HG03457 (cell line): ENCODE results near the gene CHKB.

Experiments used
- ATAC-seq: cut with Tn5 transposase; IDR thresholded peaks from one replicate; pipeline ENCODE4 v1.9.1; 2021; ENCODE audit warnings: moderate number of reproducible peaks; ENCODE audit not compliant: unreplicated experiment

Gene CHKB

DNA sequence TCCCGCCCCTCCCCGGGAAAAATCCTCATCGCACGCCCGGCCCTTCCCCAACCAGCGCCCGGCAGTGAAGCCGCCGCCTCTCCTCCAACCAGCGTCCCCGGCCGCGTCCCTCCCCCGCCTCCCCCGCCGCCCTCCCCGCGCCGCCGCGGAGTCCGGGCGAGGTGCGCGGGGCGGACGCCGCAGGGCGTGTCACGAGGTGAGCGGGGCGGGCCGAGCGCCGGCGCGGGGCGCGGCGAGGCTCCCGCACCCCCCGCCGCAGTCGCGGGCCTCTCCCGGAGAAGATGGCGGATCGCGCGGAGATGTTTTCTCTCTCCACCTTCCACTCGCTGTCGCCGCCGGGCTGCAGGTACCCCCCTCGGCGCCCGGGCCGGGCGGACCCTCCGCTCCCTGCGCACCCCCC, 17.9 kb upstream of the CHKB start, which contains the start of gene MAPK8IP2:
TSS of gene MAPK8IP2 (plus strand) at position 256 of the 400 bp plus-strand sequence. CDS start at position 282, 26 bp downstream.
- ATAC-seq, result no peak

DNA sequence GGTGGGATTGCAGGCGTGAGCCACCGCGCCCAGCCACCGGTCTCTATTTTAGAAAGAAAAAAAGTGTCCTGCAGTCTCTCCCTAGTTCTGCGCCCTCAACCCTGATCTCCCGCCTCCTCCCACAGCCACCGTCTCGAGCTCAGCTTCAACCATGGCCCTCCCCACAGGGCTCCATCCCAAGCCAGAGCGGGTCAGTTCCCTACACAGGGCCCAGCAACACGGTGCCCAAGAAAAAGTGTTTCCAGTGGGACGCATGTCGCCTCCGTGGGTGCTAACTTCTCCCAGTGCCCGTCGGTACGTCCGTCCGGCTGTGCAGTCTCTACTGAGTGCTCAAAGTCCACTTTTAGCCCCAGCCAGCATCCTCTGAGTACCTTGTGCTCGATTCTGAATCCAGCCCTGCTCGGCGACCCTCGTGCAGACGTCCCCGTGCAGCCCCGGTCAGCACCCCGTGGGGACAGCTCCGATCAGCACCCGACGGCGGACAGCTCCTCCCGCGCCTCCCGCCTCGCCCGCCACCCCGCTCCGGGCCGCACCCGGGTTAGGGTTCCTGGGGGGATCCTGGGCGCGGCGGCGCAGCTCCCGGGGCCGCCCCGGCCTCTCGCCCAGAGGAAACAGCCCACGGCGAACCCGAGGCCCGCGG, 17.3 kb upstream of the CHKB start:
- no peak for ATAC-seq

DNA sequence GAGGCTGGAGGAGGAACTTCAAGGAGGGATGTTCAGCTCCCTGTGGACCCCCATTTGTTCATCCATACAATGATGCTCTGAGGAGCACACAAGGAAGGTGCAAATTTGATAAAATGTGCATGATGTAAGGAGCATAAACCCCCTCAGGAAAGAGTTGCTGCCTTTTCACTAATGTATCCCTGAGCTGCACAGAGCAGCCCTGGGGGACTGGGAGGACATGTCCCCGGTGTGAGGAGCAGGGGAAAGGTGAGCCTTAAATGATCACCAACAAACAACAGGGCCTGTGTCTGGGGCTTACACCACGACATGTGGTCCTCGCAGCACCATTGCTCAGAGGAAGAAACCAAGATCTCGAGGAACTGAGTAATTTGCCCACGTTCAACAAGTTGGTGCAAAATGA, 14.4 kb upstream of the CHKB start:
- no peak for ATAC-seq

DNA sequence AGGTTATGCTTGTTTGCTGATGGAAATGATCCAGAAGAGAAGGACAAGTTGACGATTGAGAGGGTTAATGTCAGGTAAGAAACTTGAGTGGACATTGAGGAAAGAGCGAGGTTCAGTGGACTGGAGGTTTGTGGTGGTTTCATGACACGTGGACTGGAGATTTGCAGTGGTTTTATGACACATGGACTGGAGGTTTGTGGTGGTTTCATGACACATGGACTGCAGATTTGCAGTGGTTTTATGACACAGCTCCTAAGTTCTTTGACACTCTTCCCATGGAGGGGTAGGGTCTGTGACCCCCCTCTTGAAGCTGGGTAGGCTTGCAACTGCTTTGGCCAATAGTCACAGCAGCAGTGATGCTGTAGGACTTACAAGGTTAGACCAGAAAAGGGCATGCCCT, 12.5 kb upstream of the CHKB start:
- no peak for ATAC-seq

DNA sequence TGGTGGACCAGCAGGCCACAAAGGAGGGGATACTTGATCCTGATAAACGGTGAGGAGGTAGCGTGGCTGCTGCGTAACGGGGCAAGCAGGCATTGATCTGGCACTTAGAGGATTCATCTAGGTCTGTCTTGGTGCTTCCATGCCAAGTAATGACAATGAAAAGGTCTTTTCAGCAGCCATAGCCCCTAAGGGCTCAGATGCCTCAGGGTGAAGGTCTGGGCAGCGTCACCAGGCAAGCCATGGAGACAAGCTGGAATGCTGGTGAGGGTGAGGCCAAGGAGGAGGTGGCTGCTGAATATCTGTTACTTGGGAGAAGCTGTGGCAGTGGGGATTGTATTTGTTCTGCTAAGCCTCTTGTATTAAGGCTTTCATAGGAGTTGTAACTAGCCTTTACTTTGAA, 4.8 kb upstream of the CHKB start:
- no peak for ATAC-seq

DNA sequence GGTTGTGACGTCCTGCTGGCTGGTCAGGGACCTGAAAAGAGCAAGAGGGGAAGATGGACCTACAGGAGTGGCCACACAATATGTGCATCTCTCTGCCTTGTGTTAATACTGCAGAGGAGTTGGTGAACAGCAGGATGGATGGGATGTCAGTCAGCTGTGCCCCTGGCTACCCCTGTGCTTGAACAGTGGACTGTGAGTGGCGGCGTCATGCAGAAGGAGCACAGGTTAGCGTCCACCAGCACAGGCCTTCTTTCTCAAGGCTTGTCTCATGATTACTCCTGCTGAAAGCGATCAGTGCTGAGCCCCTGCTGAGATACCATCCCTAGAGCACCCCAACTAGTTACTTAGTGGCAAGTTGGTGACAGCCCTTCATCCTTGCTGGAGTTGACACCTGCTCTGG, 3.8 kb upstream of the CHKB start:
- no peak for ATAC-seq

DNA sequence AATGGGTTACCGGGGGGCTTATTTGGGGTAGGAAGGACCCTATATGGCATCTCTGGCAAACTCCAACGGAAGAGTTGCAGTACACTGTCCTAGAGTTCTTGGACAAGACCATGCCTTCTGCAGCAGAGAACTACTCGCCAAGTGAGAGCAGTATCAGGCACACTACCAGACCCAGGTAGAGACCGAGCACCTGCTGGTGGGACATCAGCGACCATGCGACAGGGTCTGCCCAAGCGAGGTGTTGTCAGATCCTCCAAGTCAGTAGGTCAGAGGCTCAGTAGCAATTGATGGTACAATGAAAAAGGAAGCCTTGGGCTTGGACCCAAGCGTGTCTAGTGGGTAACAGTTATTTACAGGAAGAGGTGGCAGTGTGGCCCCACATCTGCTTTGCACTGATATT, 3.1 kb upstream of the CHKB start:
- no peak for ATAC-seq

DNA sequence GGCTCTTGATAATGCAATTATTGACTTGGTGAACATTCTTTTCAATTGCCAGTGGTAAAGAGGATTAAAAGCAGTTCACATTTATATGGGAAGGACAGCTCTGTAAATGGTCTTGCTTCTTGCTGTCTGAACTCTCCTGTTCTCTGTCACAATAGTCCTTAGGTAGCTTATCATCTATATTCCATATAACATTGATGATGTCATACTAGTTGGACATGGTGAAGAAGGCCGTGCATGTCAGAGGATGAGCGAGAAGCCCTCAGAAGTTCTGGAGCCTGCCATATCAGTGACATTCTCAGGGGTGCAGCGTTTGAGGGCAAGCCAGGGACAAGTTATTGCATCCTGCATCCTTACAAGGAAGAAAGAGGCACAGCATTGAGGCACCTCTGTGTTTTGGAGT, 2.6 kb upstream of the CHKB start:
- ATAC-seq, result no peak

DNA sequence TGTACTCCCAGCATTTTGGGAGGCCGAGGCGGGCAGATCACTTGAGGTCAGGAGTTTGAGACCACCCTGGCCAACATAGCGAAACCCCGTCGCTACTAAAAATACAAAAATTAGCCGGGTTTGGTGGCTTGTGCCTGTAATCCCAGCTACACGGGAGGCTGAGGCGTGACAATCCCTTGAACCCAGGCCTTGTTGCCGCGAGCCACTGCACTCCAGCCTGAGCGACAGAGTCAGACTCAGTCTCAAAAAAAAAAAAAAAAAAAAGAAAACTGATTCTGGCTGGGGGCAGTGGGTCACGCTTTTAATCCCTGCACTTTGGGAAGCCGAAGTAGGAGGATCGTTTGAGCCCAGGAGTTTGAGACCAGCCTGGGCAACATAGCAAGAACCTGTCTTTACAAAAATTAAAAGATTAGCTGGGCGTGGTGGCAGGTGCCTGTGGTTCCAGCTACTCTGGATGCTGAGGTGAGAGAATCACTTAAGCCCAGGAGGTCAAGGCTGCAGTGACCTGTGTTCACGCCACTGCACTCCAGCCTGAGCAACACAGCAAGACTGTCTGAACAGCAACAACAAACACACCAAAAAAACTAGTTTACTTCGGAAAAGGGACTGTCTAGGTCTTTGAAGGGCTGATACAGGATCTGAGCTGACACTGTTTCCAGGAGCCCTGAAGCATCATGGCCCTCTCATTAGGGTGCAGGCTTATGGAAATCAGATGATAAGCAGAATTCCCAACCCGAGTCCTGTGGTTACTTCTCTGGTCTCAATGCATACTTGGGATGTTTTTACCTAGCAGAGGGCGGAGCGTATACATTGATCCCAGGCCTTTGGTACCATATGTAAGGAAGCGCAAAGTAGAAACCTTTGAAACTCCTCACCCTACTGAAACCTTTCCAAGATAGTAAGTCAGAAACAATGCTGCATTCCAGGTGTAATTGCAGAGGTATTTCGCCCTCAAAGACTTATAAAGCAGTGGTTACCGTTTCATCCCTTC, 1.8 kb upstream of the CHKB start:
- ATAC-seq, result no peak

DNA sequence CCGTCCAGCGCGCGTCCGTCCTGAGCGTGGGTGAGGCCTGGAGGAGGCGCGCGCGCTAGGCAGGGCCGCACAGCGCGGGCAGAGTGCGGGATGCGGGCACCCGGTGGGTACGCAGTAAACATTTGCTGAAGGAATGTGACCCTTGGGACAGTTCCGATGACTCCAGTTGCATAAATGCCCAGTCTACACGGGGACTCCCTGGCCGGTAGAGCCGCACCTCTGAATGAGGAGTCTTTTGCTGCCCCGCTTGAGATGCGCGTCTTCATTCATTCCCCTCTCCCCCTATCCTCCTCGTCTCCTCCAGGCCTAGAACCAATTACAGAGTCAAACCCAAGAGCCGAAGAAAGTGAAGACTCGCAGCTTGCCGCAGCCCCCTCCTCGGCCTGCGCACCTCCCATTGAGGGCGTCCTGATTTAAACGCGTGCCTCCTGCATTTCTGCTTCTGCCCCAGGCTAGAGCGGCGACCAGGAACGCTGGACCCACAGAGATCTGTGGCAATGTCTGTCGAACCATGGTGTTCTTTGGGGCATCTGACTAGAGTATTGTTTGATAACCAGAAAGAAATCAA, 729 bp upstream of the CHKB start:
- ATAC-seq, result no peak

DNA sequence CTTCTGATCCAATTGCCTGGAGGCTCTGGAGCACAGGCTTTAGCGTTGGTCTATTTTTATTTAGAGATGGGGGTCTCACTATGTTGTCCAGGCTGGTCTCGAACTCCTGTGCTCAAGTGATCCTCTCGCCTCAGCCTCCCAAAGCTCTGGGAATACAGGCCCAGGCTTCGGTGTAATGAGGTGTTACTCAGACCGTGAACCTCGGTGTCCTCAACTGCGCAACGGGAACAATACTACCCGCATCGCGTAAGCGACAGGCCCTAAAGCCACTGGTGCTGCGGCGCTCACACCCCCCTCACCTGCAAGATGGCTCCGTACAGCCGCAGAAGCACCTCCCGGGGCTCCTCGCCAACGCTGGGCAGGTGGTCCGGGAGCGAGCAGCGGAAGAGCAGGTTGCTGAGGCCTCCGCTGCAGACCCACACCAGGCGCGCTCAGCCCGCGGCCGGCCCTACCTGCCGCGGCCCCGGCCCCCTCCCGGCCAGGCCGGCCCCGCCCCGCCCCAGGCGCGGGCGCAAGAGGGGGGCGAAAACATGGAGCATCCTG, 628 bp downstream of the CHKB start:
- ATAC-seq, result no peak

DNA sequence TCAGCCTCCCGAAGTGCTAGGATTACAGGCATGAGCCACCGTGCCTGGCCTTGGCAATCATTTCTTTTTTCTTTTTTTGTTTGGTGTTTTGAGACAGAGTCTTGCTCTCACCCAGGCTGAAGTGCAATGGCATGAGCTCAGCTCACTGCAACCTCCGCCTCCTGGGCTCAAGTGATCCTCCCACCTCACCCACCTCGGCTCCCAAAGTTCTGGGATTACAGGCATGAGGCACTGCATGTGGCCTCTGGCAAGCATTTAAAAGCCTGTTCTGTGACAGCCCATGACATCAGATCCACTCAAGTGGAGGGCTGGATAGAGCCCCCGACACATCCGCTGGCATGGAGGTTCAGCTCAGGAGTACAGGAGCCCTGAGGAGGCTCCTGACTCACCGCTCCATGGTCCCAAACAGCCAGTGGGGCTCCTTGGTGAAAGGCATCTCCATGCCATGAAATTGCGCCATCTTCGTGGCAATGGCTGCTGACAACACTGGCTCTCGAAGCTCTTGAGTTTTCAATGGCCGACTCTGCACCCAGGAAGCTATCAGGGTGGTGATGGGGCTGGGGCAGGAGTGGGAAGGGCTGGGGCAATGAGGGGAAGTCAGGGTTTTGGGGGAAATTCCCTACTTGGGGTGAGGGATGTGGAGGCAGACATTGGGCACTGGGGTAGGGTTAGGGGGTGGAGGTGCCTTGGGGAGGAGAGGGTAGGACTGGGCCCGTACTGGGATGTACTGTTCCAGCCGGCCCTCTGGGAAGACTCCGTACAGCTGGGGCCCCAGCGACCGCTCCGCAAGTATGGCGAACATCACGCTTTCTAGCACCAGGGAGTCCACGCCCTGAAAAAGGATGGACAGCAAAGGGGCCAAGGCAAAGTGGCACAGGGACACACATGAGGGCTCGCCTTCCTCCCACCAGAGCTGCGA, 1.4 kb downstream of the CHKB start:
- no peak for ATAC-seq

DNA sequence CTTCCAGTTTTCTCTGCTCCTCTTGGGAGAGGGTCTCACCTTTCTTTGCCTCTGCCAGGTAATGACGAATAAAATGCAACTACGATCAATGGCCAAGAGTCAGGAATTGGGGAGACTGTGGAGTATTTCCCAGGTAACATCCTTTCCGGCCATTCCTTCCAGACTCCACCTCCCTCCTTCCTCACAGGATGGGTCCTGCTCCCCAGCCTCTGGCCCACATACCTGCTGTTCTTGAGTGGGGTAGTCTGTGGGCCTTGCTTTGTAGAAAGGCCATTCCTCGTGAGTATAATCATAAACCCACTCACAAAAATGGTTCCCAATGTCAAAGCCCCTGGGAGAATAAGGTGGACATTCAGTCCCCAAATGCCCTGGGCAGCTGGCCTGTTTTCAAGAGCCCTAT, 2.9 kb downstream of the CHKB start:
- ATAC-seq, result no peak

DNA sequence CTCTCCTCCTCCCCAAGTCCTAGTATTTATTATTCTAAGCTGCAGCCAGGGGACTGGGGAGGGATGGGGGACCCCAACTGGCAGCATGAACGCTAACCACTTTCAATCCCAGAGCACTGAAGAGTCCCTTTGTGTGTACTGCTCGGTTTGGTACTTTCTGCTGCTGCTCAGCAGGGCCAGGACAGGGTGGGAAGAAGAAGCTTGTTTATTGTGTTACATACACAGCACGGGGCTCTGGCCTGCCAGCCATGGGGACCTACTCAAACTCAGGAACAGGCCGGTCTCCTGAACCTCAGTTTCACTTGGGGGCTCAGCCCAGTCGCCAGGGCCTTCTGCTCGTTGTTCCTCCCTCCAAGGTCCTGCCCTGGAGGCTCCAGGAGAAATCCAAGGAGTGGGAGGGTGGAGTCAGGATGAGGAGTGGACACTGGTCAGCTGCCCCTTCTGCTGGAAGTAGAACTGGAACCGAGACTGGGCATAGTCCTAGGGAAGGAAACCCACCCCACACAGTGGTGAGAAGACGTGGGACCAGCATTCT, 3.8 kb downstream of the CHKB start:
- no peak for ATAC-seq

DNA sequence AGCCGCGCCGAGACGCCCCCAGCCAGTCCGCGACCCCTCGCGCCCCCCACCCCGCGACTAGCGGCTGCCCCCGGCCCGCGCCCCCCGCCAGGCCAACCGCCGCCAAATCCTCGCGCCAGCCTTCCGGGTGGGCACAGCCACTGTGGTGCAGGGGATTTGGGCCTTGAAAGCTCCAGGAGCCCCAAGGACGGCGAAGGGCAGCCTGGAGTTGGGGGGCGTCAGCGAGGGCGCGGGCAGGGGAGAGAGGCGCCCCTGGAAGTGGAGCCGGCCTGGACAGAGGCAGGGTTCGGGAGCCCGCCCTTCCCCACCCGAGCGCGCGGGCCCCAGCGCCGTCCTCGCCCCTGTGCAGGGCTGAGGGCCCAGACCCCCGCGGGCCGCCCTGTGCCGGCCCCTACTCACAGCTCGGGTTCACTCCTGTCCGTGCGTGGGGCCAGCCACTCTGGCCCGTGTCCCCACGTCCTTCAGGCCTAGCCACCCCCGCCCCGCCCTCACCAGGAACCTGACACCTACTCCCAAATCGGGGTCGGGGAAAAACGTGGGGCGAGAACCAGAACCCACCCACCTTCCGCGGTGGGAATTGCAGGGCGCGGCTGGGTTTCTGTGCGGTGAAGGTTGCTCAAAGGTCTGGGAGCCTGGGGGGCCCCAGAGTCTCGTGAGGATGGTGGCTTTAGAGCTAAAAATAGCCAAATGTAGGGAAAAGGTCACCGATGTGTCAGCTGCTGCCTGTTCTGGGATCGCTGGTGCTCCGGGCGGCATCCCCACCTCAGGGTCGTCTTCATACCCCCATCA, 4.5 kb downstream of the CHKB start, which contains the start of gene CPT1B:
TSS of gene CPT1B (minus strand) at position 441 of the 789 bp plus-strand sequence. CDS start 512 bp downstream, outside the sequence.
- no peak for ATAC-seq

DNA sequence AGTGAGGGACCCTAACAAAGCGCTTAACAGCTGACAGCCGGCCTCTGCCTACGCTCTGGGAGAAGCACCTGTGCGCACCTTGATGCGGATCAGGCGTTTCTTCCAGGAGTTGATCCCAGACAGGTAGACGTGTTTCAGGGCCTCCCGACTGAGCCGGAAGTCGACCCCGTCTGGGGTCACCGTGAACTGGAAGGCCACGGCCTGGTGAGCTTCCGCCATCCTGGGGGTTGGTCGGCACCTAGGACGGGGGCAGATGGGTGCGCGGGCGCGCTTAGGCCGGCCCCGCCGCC, 5.0 kb downstream of the CHKB start:
- ATAC-seq, result no peak

DNA sequence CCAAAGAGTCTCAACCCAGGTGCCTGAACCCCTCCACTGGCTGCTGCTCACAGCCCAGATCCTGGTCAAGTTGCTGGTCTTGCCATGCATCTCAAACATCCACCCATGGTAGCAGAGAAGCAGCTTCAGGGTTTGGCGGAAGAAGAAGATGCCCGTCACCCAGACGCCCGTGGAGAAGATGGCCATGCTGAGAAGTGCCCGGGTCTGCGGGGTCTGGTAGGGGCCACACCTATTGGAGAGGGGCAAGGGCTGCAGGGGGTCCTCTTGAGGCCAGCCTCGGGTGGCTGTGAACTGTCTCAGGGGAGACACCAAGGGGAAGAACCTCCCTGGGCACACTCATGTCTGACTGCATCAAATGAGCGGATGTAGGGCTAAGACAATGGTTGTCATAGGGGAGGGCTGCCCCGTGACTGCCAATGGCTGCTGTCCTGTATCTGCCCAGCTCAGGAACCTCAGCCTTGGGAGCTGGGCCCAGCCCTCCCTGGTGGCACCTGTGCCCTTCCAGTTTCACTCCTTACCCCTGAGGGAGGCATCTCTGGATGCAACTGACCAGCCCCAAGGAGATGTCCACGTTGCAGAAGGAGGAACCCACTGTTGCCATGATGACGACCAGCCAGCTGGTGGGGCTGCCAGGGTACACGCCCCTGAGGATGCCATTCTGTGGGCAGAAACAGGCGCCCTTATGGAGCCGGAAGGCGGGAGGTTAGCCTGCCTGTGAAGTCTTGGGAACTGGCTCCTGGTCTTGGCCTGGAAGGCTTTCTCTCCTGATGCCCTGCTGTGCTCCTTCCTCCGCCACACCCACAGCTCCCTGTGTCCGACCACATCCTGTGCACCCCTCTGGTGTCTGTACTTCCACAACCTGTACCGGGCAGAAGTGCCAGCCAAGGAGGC, 5.6 kb downstream of the CHKB start:
- no peak for ATAC-seq

DNA sequence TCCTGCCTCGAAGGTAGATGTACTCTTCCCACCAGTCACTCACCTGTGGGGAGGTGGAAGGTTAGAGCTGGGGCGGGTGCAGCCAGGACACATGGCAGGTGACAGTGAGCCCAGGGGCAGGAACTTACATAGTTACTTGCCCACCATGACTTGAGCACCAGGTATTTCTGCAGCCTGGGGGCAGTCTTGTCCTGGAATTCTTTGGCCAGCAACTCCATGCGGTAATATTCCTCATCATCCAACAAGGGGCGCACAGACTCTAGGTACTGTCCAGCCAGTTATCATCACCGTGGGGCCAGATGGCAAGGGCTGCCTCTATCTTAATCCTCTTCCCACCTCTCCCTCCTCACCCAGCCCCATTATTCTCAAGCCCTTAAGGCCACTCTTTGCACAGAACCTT, 6.6 kb downstream of the CHKB start:
- ATAC-seq, result no peak
